Loucy (cell line): ENCODE measurements around the gene CLDN22.

Experiments
- EZH2phosphoT487 ChIP-seq: fragments of 200-600 bp; IDR thresholded peaks from 2 replicates; pipeline ENCODE4 v1.6.1; 2018; ENCODE audit warnings: antibody characterized with exemption, mild to moderate bottlenecking, moderate library complexity, borderline replicate concordance
- TF ChIP-seq, protein P1 (sequence below): fragments of 200-600 bp; sonication (generic); conservative IDR thresholded peaks from 2 replicates; pipeline ENCODE4 v1.5.1; 2014; ENCODE audit warnings: mild to moderate bottlenecking, antibody characterized with exemption, low read length

DNA sequence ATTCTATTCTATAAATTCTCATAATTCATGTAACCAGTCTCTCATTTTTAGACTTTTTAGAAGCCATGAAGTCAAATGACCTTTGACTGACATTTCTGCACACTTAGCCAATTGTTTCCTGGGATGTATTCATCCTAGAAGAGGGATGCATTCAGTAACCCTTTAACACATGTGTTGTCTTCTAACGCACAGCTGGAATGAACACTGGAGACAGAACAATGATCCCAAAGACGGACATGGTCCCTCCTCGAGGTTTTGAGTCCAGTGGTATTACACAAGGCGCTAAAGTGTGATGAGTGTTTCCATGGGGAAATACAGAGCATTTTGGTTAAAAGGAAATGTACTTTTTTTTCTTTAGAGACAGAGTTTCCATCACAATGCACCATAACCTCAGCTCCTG is 42.0 kb upstream of the CLDN22 start:
- TF ChIP-seq, protein P1, sequence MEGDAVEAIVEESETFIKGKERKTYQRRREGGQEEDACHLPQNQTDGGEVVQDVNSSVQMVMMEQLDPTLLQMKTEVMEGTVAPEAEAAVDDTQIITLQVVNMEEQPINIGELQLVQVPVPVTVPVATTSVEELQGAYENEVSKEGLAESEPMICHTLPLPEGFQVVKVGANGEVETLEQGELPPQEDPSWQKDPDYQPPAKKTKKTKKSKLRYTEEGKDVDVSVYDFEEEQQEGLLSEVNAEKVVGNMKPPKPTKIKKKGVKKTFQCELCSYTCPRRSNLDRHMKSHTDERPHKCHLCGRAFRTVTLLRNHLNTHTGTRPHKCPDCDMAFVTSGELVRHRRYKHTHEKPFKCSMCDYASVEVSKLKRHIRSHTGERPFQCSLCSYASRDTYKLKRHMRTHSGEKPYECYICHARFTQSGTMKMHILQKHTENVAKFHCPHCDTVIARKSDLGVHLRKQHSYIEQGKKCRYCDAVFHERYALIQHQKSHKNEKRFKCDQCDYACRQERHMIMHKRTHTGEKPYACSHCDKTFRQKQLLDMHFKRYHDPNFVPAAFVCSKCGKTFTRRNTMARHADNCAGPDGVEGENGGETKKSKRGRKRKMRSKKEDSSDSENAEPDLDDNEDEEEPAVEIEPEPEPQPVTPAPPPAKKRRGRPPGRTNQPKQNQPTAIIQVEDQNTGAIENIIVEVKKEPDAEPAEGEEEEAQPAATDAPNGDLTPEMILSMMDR: no peak
- TF ChIP-seq EZH2phosphoT487: no peak
